ENCODE results near the gene NIPSNAP2.

GRCh38 chr7:56040730-56041129 is 76.3 kb downstream of the NIPSNAP2 start:
- TF ChIP-seq CTCF (IDR thresholded peaks at IDR 0.05 in 2 of 3, conservative IDR thresholded peaks at IDR 0.05 in 1 of 3; ENCODE audit: borderline replicate concordance in 1 of 3, insufficient read depth in 1 of 3, low read depth in 2 of 3, low read length in 2 of 3) = no peak
- no peak for TF ChIP-seq RAD21 (IDR thresholded peaks at IDR 0.05; ENCODE audit: low read depth)
- TF ChIP-seq POLR2A (IDR thresholded peaks at IDR 0.05; ENCODE audit: borderline replicate concordance, extremely low read depth, insufficient read depth, insufficient read length) = no peak

Measured in HCT116 (cell line).